ENCODE results near the gene RPN1.

DNA sequence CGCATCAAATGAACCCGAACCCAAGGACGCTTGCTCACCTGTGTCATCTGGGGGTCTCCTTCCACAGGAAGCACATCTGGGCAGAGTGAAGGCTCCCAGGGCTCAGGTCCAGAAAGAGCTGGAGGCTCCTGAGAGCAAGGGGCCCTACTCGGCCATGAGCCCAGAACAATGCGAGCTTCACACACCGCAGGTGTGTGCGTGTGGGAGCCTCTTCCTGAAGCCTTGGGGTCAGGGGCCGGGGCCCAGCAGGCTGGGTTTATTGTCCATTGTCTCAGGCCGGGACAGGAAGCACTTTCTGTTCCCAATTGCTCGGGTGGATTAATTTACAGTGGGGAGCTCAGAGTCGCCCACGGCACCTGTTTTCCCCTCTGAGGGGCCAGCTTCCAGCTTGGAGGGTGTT is 74.8 kb downstream of the RPN1 start:
- TF ChIP-seq, protein P1, sequence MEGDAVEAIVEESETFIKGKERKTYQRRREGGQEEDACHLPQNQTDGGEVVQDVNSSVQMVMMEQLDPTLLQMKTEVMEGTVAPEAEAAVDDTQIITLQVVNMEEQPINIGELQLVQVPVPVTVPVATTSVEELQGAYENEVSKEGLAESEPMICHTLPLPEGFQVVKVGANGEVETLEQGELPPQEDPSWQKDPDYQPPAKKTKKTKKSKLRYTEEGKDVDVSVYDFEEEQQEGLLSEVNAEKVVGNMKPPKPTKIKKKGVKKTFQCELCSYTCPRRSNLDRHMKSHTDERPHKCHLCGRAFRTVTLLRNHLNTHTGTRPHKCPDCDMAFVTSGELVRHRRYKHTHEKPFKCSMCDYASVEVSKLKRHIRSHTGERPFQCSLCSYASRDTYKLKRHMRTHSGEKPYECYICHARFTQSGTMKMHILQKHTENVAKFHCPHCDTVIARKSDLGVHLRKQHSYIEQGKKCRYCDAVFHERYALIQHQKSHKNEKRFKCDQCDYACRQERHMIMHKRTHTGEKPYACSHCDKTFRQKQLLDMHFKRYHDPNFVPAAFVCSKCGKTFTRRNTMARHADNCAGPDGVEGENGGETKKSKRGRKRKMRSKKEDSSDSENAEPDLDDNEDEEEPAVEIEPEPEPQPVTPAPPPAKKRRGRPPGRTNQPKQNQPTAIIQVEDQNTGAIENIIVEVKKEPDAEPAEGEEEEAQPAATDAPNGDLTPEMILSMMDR (IDR thresholded peaks at IDR 0.05) = no peak
- no peak for TF ChIP-seq POLR2A (IDR thresholded peaks at IDR 0.05)
